HL-60 (cell line): ENCODE measurements around the gene GRIP2.

Experiments
- POLR2AphosphoS5 ChIP-seq: IDR thresholded peaks from 2 replicates; pipeline ENCODE4 v1.6.1; 2012; ENCODE audit warnings: low read depth
- TF ChIP-seq, protein P1 (sequence below): IDR thresholded peaks from one replicate; pipeline ENCODE4 v1.5.1; 2011; ENCODE audit warnings: low read length, control low read depth, inconsistent platforms; ENCODE audit not compliant: insufficient read depth
- TF ChIP-seq, protein P2 (sequence below): IDR thresholded peaks from 2 replicates; pipeline ENCODE4 v1.6.1; 2012; ENCODE audit warnings: low read depth; ENCODE audit not compliant: insufficient replicate concordance

DNA sequence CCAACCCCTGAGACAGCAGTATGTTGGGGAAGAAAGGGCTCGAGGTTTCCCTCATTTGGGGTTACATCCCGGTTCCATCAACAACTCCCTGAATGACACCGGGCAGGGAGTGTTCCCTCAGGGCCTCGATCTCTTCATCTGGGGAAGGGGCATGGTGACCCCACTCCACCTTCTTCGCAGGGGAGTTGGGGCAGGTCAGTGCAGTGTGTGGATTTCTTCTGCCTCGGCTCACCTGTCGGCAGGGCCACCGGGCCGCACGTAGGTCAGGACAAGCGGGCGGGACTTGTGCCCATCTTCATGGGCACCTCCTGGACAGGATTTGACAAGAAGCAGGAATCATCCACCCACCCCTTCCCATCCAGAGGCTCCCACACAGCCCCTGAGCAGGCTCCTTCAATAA lies 17.4 kb downstream of the GRIP2 start:
- TF ChIP-seq, protein P1, sequence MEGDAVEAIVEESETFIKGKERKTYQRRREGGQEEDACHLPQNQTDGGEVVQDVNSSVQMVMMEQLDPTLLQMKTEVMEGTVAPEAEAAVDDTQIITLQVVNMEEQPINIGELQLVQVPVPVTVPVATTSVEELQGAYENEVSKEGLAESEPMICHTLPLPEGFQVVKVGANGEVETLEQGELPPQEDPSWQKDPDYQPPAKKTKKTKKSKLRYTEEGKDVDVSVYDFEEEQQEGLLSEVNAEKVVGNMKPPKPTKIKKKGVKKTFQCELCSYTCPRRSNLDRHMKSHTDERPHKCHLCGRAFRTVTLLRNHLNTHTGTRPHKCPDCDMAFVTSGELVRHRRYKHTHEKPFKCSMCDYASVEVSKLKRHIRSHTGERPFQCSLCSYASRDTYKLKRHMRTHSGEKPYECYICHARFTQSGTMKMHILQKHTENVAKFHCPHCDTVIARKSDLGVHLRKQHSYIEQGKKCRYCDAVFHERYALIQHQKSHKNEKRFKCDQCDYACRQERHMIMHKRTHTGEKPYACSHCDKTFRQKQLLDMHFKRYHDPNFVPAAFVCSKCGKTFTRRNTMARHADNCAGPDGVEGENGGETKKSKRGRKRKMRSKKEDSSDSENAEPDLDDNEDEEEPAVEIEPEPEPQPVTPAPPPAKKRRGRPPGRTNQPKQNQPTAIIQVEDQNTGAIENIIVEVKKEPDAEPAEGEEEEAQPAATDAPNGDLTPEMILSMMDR, result no peak
- TF ChIP-seq, protein P2, sequence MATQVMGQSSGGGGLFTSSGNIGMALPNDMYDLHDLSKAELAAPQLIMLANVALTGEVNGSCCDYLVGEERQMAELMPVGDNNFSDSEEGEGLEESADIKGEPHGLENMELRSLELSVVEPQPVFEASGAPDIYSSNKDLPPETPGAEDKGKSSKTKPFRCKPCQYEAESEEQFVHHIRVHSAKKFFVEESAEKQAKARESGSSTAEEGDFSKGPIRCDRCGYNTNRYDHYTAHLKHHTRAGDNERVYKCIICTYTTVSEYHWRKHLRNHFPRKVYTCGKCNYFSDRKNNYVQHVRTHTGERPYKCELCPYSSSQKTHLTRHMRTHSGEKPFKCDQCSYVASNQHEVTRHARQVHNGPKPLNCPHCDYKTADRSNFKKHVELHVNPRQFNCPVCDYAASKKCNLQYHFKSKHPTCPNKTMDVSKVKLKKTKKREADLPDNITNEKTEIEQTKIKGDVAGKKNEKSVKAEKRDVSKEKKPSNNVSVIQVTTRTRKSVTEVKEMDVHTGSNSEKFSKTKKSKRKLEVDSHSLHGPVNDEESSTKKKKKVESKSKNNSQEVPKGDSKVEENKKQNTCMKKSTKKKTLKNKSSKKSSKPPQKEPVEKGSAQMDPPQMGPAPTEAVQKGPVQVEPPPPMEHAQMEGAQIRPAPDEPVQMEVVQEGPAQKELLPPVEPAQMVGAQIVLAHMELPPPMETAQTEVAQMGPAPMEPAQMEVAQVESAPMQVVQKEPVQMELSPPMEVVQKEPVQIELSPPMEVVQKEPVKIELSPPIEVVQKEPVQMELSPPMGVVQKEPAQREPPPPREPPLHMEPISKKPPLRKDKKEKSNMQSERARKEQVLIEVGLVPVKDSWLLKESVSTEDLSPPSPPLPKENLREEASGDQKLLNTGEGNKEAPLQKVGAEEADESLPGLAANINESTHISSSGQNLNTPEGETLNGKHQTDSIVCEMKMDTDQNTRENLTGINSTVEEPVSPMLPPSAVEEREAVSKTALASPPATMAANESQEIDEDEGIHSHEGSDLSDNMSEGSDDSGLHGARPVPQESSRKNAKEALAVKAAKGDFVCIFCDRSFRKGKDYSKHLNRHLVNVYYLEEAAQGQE, result no peak
- no peak for TF ChIP-seq POLR2AphosphoS5
